H1 (cell line): Measurements from ENCODE around the gene LRBA. TPM values are rescaled to one million over a fixed set of nuclear protein-coding genes. Genes with fewer than 3 reads are reported as not detected.

Experiments used
- ASH2L ChIP-seq: fragments of 200-600, 300-600 bp; sonication (generic); IDR thresholded peaks from one replicate; pipeline ENCODE4 v1.7.1; 2017; ENCODE audit warnings: low read length
- CHD7 ChIP-seq: fragments of 300-600 bp; sonication (generic); IDR thresholded peaks from 2 replicates; pipeline ENCODE4 v1.7.1; 2012; ENCODE audit warnings: low read length, moderate library complexity, mild to moderate bottlenecking, inconsistent platforms; ENCODE audit not compliant: insufficient replicate concordance
- FOSL1 ChIP-seq: IDR thresholded peaks from 2 replicates; pipeline ENCODE4 v1.6.1; 2011; ENCODE audit warnings: mild to moderate bottlenecking, low read depth, low read length, moderate library complexity; ENCODE audit not compliant: insufficient read depth
- KDM5A ChIP-seq: fragments of 200-600 bp; IDR thresholded peaks from 2 replicates; pipeline ENCODE4 v1.7.1; 2012; ENCODE audit warnings: mild to moderate bottlenecking, low read length, inconsistent platforms, mixed read lengths
- MAX ChIP-seq: IDR thresholded peaks from 2 replicates; pipeline ENCODE4 v1.6.1; 2012; ENCODE audit warnings: inconsistent platforms
- NRF1 ChIP-seq: IDR thresholded peaks from 2 replicates; pipeline ENCODE4 v1.6.1; 2011; ENCODE audit warnings: mild to moderate bottlenecking, low read depth, low read length, improper control_type of control experiment
- PHF8 ChIP-seq: fragments of 200-600 bp; sonication (generic); conservative IDR thresholded peaks from 2 replicates; pipeline ENCODE4 v1.7.1; 2012; ENCODE audit warnings: low read depth, mild to moderate bottlenecking, inconsistent platforms, low read length, moderate library complexity
- RBBP5 ChIP-seq: IDR thresholded peaks from 2 replicates; pipeline ENCODE4 v1.7.1; 2012; ENCODE audit warnings: low read depth, mild to moderate bottlenecking, inconsistent platforms, low read length, moderate library complexity, borderline replicate concordance
- RNF2 ChIP-seq: fragments of 200-900, 300-1000 bp; sonication (generic); IDR thresholded peaks from 2 replicates; pipeline ENCODE4 v1.7.1; 2016; ENCODE audit warnings: borderline replicate concordance, low read depth, mild to moderate bottlenecking, antibody characterized with exemption, low read length; ENCODE audit not compliant: poor library complexity, severe bottlenecking; ENCODE audit errors: missing control alignments
- SRF ChIP-seq: IDR thresholded peaks from 2 replicates; pipeline ENCODE4 v1.6.1; 2011; ENCODE audit warnings: mild to moderate bottlenecking, low read depth, low read length, moderate library complexity
- YY1 ChIP-seq: IDR thresholded peaks from 2 replicates; pipeline ENCODE4 v1.6.1; 2011; ENCODE audit warnings: low read depth, mild to moderate bottlenecking, low read length
- ZNF274 ChIP-seq: IDR thresholded peaks from 2 replicates; pipeline ENCODE4 v1.7.0; 2012; ENCODE audit warnings: low read length, borderline replicate concordance; ENCODE audit errors: extremely low read depth
- polyA plus RNA-seq, 7 experiments: library from polyadenylated mRNA; depleted of rRNA in 3 of 7; stranded (reverse) in 5 of 7; unstranded in 2 of 7; fragments of >200 nt in 5 of 7; fragments of 200-250 nt in 2 of 7; gene quantifications; 1 replicate in 5 of 7; 2 replicates in 1 of 7; 4 replicates in 1 of 7; pipeline versions ENCODE4 v1.2.1 to v1.2.3, GENCODE V29; 2011 to 2013; ENCODE audit warnings: missing spikeins in 2 of 7, mixed read lengths in 2 of 7
- total RNA-seq: library from RNA; stranded (reverse); fragmentation: NEBNext Ultra II Directional; extraction: Animal tissue kit (Norgen Biotek cat#: 25700); gene quantifications from 2 replicates; pipeline ENCODE4 v1.2.1, GENCODE V29; 2021

The LRBA gene
- total and polyA plus RNA-seq, 2 of the 8 experiments (the other 6 are each of a cell fraction or from before 2014, with no cell fraction given), result 54.6 to 83.2 TPM

GRCh38 chr4:150391052-150391451 lies 624.0 kb downstream of the LRBA start (continued):
- TF ChIP-seq CHD7 (no peak), FOSL1 (no peak), MAX (no peak), SRF (no peak), NRF1 (no peak), RBBP5 (no peak), YY1 (no peak), ZNF274 (no peak), RNF2 (no peak), KDM5A (no peak), PHF8 (no peak), ASH2L (no peak)
